NCI-H2227 treated with DMSO at 0.1 percent for 48 hours (cell line): ENCODE results near the gene JADE1.

Experiments
- DNase-seq: peaks from one replicate; lab custom pipeline; 2025; lab: John Stamatoyannopoulos, UW

JADE1 gene

DNA sequence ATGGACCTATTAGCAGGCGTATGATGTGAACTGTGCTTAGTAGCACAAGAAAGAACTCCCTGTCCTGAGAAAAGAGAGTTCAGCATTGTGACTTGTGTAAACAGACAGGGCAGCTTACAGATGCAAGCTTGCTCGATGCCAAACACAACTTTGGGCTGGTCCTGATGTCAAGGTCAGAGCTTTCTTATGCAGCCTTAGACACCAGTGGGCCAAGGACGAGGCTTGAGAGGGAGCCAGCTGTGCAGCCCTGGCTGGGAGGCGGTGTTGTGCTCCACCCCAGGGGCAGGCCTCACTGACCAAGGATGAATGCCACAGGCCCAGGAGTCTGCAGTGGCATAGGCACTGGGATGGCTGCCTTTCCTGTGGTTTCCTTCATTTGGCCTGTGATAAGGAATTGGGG, 35.4 kb downstream of the JADE1 start:
- DNase-seq: no peak

DNA sequence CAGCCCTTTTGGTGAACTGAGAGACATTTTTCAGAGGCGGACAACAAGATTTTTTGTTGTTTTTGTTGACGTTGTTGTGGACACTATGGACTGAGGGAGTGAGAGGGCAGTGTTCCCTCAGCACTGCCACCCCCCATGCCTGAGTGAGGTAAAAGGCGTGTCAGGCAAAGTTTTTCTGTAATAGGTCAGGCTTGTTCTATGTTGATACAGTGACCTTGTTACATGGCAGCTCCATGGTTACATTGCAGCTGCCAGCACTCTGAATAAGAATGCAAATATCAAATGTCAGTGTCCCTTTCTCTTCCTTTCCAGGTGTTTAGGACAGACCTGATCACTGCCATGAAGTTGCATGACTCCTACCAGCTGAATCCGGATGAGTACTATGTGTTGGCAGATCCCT, 36.6 kb downstream of the JADE1 start:
- DNase-seq: no peak

DNA sequence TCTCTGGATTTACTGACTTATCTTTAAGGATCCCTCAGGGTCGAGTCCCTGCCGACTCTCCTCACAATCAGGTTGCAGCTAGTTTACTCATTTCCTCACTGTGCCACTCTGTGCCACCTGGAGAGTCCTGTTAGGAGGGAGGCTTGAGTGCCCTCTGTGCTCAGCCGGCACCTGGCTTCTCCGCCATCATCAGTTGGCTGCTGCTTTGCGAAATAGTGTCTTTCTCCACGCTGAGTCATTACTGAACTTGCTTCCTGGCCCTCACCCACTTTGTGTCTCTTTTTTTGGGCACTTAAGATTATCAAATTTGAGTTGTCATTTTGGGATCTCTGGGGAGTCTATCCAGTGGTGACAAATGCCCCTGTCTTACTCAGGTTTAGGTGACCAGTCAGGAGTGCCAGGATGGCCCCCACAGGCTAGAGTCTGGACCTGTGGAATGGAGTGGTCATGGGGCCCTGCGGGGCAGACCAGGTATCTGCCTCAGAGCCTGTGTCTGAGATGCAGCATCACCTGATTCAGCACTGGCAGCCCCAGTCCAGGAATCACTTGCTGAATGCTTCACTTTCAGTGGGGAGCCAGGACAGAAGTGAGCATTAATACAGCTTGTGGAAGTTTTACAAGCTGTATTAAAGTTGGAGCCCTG, 37.7 kb downstream of the JADE1 start:
- DNase-seq: no peak

DNA sequence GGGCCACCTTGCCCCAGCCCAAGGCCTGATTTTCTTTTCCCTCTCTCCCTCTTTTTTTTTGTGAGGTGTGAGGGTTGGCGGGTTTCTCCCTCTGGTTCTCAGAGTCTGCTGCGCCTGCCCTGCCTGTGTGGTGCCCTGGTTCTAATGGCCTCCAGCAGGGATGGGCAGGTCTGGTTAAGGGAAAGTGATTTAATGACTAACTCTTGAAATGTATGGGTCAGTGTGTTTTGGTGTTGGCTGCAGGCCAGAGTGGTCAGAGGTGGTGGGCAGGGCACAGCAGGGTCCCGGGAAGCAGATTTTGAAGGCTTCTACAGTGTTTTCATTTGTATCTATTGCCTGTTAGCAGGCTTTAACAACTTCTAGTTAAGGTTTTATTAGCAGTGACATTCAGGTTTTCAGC, 39.0 kb downstream of the JADE1 start:
- DNase-seq: no peak

DNA sequence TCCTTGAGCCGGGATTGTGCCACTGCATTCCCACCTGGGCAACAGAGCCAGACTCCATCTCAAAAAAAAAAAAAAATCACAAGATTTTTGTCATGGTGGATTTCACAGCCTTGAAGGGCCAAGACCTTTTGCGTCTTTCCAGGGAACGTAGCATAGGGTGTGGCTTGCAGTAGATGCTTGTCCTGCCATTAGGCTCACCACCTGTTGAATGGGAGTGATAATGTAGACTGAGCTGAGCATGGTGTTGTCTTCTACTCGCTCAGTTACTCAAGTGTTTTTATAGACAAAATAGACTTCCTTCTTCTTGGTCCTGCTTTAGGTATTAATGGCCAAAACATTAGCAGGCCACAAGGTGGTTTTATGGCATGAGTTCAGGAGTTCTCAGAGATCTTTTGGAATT, 40.8 kb downstream of the JADE1 start:
- no peak for DNase-seq

DNA sequence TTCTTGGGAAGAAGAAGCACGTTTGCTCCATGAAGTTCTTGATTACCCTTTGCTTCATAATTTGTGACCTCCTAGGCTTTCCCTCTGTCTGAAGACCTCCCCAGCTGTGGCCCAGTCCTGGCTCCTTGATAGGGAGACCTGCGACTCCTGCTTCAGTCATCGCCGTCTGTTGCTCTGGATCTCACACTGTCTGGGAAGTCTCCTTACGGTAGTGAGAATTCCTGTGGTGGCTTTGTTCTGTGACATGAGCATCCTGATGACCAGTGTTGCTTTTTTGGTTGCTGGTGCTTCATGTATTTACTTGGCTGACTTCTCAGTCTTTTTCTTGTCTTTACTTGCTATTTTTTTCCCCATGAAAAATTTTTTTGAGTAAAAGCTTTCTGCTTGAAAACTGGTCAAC, 44.2 kb downstream of the JADE1 start:
- DNase-seq: no peak

DNA sequence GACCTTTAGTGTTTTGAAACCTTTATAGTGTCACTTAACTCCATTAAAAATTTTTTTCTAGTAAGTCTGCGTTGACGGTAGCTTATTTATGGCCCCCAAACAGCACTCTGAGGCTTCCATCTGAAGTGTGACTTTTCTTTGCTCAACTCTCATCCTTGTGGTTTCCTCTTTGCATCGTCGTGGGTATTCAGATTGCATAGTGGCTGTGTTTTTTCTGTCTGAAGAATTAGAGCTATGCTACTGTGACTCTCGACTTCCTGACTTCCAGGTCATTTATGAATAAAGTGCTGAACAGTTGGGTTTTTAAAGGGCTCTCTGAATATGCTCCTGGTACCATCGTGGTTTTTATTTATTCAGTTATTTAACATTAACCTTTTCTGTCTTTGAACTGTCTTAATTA, 44.9 kb downstream of the JADE1 start:
- DNase-seq: no peak

DNA sequence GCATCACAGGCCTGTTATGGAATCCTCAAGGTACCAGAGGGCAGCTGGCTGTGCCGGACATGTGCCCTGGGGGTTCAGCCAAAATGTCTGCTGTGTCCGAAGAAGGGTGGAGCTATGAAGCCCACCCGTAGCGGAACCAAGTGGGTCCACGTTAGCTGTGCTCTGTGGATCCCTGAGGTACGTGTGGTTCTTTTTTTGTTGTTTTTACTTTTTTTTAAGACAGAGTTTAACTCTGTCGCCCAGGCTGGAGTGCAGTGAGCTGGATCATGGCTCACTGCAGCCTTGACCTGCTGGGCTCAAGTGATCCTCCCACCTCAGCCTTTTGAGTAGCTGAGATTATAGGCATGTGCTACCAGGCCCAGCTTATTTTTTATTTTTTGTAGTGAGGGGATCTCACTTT, 46.1 kb downstream of the JADE1 start:
- DNase-seq: no peak

DNA sequence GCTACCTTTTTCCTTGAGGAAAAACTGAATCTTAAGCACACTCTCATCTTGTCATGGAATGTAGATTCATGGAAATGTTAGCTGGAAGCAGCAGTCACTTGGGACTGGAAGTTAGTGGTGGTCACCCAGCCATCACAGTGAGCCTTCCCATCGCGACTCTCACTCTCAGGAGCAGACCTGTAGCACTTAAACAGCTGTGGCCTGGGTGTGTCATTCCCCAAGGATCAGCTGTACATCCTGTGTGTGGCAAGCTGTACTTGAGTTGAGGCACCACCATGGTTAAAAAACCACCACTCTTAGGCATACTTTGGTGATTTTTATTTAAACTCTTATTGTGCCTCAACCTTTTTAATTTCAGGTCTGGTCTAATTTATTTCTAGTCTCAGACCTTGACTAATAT, 46.7 kb downstream of the JADE1 start:
- no peak for DNase-seq

DNA sequence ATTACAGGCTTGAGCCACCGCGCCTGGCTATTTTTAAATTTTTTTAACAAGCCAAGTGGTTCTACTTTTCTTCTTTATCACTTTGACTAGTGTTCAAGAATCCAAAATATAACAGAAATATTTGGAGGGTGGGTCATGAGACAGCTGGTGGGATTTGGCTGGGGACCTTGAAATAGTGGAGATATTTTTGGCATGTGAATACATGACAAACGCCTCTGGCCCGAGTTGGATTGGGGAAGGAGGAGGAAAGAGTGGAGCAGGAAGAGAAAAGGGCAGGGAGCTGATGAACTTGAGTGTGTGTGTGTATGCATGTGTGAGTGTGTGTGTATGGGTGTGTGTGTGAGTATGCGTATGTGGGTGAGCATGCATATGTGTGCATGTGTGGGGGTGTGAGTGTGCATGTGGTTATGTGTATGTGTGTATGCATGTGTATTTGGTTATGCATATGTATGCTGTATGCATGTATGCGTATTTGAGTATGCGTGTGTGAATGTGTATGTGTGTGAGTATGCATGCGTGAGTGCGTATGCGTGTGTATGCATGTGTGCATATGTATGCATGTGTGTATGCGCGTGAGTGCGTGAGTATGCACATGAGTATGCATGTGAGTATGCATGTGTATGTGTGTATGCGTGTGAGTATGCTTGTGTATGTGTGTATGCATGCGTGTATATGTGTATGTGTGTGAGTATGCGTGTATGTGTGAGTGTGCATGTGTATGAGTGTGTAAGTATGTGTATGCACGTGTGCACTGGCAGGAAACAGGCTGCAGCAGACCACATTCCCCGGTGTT, 49.6 kb downstream of the JADE1 start:
- DNase-seq: no peak

DNA sequence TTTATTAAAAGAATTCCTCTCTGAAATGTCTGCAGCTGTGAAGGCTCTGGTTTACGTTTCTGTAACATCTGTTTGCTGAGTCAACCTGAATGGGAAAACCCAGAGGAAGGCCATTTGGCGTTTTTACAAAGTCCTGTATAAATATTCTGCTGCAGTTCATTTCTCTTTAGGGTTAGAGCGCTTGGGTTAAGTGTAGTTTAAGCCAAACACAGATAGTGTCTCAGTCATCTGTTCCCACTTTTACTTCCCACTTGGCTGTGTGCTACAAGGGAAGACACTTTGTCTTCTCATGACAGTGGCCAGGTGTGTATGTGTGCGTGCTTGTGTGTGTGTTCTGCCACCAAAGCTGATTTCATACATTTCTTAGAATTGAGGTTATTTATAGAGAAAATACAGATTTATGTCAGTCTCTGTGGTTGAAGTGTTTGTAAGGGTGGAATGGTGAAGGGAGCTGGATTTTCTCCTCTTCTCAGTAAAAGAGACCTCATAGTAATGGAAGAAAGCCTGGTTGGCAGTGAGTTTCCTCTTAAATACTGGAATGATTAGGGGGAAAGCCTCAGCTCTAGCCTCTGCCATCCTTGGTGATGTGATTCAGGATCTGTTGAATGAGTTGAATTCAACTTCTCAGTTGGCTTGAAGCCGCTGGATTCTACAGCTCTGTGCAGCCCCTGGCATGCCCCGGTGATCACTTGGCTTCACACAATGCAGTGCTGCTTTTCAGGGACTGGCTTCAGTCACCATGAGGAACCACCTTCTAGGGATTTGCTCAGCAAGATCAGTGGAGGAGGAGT, 50.6 kb downstream of the JADE1 start:
- DNase-seq: no peak

DNA sequence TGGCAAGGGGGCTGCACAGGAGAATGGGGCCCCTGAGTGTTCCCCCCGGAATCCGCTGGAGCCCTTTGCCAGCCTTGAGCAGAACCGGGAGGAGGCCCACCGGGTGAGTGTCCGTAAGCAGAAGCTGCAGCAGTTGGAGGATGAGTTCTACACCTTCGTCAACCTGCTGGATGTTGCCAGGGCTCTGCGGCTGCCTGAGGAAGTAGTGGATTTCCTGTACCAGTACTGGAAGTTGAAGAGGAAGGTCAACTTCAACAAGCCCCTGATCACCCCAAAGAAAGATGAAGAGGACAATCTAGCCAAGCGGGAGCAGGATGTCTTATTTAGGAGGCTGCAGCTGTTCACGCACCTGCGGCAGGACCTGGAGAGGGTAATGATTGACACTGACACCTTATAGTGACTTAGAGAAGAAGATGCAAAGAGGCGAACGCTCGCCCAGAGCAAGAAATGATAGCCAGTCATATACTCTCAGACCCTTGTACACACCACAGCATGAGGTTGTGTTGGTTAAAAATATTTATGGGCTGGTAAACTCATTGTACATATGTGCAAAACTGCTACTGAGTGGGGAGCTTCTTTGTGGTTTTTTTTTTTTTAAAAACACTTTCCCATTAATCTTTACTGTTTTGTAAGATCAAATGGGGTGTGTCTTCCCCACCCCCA, 52.5 kb downstream of the JADE1 start:
- no peak for DNase-seq

DNA sequence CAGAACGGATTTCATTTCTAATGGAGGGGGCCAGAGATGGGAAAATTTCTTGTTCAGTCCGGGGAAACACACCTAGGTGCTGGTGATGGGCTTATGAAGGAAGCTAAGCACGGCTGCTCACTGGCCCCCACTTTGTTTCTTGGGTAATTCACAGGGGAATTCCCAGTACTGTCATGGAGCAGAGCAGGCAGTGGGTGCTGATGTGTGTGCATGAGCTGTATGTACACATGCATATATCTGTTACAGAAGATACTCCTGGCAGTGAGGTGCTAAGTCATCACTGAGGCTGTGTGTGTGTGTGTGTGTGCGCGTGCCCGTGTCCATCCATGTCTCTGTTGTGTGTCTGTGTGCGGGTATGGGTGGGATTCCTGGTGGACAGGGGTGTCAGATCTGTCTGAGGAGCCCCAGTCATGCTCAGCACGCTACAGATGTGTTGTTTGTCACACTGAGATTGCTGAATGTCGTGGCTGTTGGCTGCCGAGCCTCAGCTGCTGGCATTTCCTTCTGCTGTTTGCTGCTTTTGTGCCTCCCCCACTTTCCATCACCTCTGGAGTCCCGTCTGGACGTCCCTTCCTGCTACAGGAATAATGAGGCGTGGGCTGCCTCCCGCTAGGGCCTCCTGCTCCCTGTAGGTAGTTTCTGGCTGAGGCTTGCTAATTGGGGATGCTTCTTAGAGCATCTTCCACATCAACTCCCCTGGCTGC, 53.3 kb downstream of the JADE1 start:
- peak; percentile 31 for DNase-seq

DNA sequence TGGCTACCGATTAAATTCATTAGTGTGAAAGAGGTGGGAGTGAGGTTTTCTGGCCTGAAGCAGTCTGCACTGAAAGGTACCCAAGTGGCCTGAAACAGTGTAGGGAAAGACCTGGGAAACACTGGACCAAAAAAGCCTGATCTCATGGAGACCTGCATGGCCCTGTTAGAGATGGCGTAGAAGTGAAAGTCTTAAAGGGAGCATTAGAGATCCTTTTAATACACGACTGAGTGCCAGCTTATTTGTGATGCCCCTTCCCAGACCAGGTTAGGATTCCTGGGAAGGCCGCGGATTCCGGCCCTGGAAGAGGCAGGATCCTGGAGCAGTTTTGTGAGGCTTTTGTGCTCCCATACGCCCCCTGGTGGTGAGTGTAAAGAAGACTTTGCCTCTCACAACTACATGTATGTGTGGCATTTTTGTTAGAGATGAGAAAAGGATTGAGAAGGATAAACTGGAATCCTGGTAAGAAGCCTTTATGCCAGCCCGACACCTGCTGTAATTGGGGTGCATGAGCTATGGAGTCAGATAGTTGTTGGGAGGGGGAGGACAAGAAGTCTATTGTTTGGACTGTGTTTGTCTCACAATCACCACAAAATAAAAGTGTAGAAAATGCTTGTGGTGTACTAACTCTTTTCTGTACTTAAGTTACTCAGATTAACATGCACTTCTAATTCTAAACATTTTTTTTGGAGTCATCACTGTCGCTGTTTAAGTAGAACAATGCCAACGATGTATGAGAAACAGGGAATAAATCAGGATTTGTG, 54.0 kb downstream of the JADE1 start:
- DNase-seq: peak; percentile 56

DNA sequence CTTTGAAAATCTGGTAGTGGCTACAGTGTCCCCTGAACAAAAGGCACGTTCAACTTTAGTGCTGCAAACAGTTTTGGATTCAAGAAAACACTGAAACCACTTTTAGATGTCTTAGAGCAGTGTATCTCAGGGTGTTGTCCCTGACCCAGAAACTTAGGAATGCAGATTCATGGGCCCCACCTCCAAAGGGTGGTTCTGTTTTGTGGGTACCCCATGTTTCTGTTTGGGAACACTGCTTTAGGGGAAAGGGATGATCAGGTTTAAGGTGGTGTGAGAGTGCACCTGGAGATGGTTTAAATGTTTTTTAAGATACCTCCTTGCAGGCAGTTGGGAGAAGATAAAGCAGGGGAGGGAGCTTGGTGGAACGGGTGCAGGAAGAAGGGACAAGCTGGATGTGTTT, 55.6 kb downstream of the JADE1 start:
- DNase-seq: no peak

DNA sequence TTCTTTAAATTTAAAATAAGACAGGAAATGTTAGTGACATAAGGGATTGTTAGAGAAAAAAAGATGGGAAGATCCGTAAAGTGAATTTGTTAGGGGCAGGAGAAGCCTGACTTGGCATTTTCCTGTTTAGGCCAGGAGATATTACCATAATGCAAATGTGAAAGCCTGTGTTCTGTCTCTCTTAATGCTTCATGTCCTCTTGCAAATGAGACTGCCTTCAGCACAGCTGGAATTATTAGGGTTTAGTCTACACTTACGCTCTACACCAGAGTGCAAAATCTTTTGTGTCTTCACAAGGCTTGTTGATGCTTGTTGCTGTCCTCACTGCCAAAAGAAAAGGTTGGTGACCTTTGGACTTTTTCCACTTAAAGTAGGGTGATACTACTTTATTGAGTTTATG, 56.8 kb downstream of the JADE1 start:
- DNase-seq: no peak

DNA sequence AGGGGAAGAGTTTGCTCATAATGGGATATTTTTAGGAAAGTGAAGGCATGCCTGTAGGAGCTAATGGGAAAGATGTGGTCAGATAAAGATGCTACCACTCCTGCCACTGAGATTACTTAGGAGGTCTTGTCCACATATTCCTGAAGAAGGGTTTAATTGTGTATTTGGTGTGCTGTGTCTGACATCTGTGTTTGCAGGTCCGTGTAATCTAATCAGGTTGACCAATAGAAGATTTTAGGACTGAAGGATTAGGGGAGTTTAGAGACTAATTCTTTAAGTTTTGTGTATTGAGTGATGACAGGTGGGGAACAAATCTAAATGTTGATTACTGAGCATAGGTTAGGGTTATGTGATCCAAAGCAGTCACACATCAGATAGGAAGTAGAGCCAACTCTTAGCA, 57.2 kb downstream of the JADE1 start:
- no peak for DNase-seq

DNA sequence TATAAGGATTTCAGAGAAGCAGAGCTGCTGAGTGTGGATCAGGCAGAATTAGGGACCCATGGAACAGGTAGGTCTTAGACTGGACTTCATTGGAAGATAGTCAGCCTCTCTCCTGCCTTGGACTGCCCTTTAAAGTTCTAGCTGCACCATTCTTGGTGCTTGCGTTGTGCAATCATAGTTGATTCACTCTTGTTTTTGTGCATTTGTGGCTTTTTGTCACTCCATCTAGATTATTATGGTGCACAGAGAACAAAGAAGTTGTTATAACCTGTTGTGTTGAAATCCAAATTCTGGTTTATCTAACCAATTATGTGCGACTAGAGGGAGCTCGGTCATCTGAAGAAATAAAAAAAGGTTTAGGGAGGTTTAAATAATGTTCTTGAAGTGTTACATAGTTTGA, 59.3 kb downstream of the JADE1 start:
- no peak for DNase-seq

DNA sequence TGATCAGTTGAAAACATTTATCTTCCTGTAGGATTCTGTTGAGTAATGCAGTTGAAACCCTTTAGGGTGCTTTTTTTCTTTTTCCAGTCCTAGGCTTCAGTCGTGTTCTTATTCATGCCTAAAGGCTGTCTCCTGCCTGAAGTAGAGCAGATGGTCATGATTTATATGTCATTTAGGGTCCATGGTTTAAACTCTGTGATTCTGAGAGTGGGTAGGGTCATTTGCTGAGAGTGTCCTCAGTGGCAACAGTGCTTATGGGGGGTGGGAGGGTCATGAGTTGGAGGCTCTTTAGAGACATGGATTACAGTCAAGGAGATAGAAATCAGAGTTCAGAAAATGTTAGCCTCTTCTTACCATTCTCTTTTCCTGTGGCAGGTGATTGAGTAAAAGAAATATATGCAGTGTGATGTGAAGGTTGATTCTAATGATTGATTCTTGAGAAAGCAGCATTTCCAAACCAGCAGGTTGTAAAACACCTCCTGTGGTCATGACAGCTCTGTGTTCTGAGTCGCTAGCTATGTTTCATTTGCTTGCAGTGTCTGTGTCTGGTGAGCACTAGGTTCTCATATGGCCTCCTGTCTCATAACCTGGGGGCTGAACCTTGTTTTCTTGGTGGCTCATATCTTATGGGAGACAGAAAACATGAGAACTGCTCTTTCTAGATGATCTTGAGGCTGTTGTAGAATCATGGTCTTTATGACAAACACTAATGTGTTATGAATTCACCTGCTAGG, 60.4 kb downstream of the JADE1 start:
- no peak for DNase-seq

DNA sequence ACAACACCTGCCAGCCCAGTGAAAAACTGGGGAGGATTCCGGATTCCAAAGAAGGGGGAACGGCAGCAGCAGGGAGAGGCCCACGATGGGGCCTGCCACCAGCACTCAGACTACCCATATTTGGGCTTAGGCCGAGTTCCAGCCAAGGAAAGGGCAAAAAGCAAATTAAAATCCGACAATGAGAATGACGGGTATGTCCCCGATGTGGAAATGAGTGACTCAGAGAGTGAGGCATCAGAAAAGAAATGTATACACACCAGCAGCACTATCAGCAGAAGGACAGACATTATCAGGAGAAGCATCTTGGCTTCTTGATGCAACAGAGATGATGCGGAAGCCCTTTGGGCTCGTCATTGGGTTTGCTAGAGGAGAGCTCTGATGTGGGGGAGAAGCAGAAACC, 62.4 kb downstream of the JADE1 start:
- DNase-seq: no peak

DNA sequence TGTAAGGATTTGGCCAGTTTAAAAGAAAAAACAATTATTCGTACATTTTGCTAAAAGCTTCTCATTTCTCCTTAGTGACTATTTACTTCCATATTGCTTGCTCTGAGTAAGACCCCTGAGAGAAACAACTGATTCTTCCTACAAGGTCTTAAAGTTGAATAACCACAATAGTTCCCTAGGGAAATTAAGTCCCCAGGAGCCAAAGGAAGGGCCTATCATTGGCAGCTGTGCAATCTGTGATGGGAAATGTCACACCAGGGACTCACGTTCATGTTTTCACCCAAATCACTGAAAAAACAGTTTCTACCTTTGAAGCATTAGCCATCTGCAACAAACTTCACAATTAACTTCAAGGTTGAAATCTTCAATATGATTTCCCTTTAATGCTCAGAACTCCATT, 66.7 kb downstream of the JADE1 start:
- no peak for DNase-seq
